H1 (cell line): Measurements from ENCODE around the gene EML1. TPM values are rescaled to one million over a fixed set of nuclear protein-coding genes. Genes with fewer than 3 reads are reported as not detected.

Experiments used
- ATF2 ChIP-seq: IDR thresholded peaks from 2 replicates; pipeline ENCODE4 v1.6.1; 2012; ENCODE audit warnings: low read length, inconsistent platforms
- ATF3 ChIP-seq: IDR thresholded peaks from 2 replicates; pipeline ENCODE4 v1.6.1; 2011; ENCODE audit warnings: low read depth, mild to moderate bottlenecking, low read length; ENCODE audit not compliant: insufficient read depth
- BRCA1 ChIP-seq: IDR thresholded peaks from 2 replicates; pipeline ENCODE4 v1.6.1; 2012; ENCODE audit warnings: low read depth, low read length, improper control_type of control experiment
- FOSL1 ChIP-seq: IDR thresholded peaks from 2 replicates; pipeline ENCODE4 v1.6.1; 2011; ENCODE audit warnings: mild to moderate bottlenecking, low read depth, low read length, moderate library complexity; ENCODE audit not compliant: insufficient read depth
- GTF2F1 ChIP-seq: IDR thresholded peaks from 2 replicates; pipeline ENCODE4 v1.6.1; 2012; ENCODE audit warnings: low read depth, low read length, improper control_type of control experiment, borderline replicate concordance
- KDM4A ChIP-seq: IDR thresholded peaks from one replicate; pipeline ENCODE4 v1.7.1; 2012; ENCODE audit warnings: low read depth, mild to moderate bottlenecking, moderate library complexity, low read length, inconsistent platforms; ENCODE audit not compliant: severe bottlenecking
- RNF2 ChIP-seq: fragments of 200-900, 300-1000 bp; sonication (generic); IDR thresholded peaks from 2 replicates; pipeline ENCODE4 v1.7.1; 2016; ENCODE audit warnings: borderline replicate concordance, low read depth, mild to moderate bottlenecking, antibody characterized with exemption, low read length; ENCODE audit not compliant: poor library complexity, severe bottlenecking; ENCODE audit errors: missing control alignments
- SAP30 ChIP-seq: fragments of 300-600 bp; sonication (generic); IDR thresholded peaks from 2 replicates; pipeline ENCODE4 v1.7.1; 2012; ENCODE audit warnings: low read length, moderate library complexity, mild to moderate bottlenecking, inconsistent platforms; ENCODE audit not compliant: insufficient read depth, insufficient replicate concordance
- polyA plus RNA-seq, 7 experiments: library from polyadenylated mRNA; depleted of rRNA in 3 of 7; stranded (reverse) in 5 of 7; unstranded in 2 of 7; fragments of >200 nt in 5 of 7; fragments of 200-250 nt in 2 of 7; gene quantifications; 1 replicate in 5 of 7; 2 replicates in 1 of 7; 4 replicates in 1 of 7; pipeline versions ENCODE4 v1.2.1 to v1.2.3, GENCODE V29; 2011 to 2013; ENCODE audit warnings: missing spikeins in 2 of 7, mixed read lengths in 2 of 7
- total RNA-seq: library from RNA; stranded (reverse); fragmentation: NEBNext Ultra II Directional; extraction: Animal tissue kit (Norgen Biotek cat#: 25700); gene quantifications from 2 replicates; pipeline ENCODE4 v1.2.1, GENCODE V29; 2021

EML1 gene
- total and polyA plus RNA-seq, 2 of the 8 experiments (the other 6 are each of a cell fraction or from before 2014, with no cell fraction given) = 11.1 to 24.7 TPM

- TF ChIP-seq RNF2 (no peak), ATF2 (no peak), SAP30 (no peak), KDM4A (no peak), ATF3 (no peak), BRCA1 (no peak), FOSL1 (no peak), GTF2F1 (no peak)
Measured at GRCh38 chr14:99810559-99810874, 17.3 kb downstream of the EML1 start (continued).
